Lower lobe of right lung (tissue), 2 donors: ENCODE data around the gene NPFF. TPM values are rescaled to one million over a fixed set of nuclear protein-coding genes. Genes with fewer than 3 reads are reported as not detected.

Source experiments
- ATAC-seq, 2 donors: fragments of 200-7000 bp; cut with Tn5 transposase; one replicate each; pipeline ENCODE4 v1.9.1; 2020 to 2022; ENCODE audit warnings: mild to moderate bottlenecking in 2 of 2, moderate library complexity in 2 of 2
- DNase-seq: peaks from one replicate; pipeline ENCODE4 v3.0.0-alpha.2; 2020
- H3K27ac ChIP-seq: fragments of 200-600 bp; one replicate; pipeline ENCODE4 v1.8.0; 2022
- H3K27me3 ChIP-seq: fragments of 200-600 bp; one replicate; pipeline ENCODE4 v1.8.0; 2022; ENCODE audit warnings: low read depth
- H3K36me3 ChIP-seq: fragments of 200-600 bp; one replicate; pipeline ENCODE4 v1.8.0; 2022; ENCODE audit warnings: mild to moderate bottlenecking
- H3K4me1 ChIP-seq: fragments of 200-600 bp; one replicate; pipeline ENCODE4 v1.8.0; 2022
- H3K4me3 ChIP-seq: fragments of 200-600 bp; one replicate; pipeline ENCODE4 v1.8.0; 2022; ENCODE audit warnings: mild to moderate bottlenecking
- H3K9me3 ChIP-seq: fragments of 200-600 bp; one replicate; pipeline ENCODE4 v1.8.0; 2022
- intact Hi-C: fragments of 100-400 bp; cut with DNase I; formaldehyde crosslinking; loops from one replicate; pipeline ENCODE4 v1.11.0; 2022
- total RNA-seq: library from RNA; stranded (reverse); fragmentation: NEBNext Ultra II Directional; extraction: Animal tissue kit (Norgen Biotek cat#: 25700); gene quantifications from one replicate; pipeline ENCODE4 v1.2.1, GENCODE V29; 2021
- TF ChIP-seq, protein P1 (sequence below): fragments of 200-600 bp; IDR thresholded peaks from one replicate; pipeline ENCODE4 v1.8.0; 2022; ENCODE audit warnings: antibody characterized with exemption, mild to moderate bottlenecking
- donor health status: DM: no; HTN: yes; CAD: no; lungs with severe emphysema.

NPFF gene
- total RNA-seq, 1 donor from 2014 or later: not detected

DNA sequence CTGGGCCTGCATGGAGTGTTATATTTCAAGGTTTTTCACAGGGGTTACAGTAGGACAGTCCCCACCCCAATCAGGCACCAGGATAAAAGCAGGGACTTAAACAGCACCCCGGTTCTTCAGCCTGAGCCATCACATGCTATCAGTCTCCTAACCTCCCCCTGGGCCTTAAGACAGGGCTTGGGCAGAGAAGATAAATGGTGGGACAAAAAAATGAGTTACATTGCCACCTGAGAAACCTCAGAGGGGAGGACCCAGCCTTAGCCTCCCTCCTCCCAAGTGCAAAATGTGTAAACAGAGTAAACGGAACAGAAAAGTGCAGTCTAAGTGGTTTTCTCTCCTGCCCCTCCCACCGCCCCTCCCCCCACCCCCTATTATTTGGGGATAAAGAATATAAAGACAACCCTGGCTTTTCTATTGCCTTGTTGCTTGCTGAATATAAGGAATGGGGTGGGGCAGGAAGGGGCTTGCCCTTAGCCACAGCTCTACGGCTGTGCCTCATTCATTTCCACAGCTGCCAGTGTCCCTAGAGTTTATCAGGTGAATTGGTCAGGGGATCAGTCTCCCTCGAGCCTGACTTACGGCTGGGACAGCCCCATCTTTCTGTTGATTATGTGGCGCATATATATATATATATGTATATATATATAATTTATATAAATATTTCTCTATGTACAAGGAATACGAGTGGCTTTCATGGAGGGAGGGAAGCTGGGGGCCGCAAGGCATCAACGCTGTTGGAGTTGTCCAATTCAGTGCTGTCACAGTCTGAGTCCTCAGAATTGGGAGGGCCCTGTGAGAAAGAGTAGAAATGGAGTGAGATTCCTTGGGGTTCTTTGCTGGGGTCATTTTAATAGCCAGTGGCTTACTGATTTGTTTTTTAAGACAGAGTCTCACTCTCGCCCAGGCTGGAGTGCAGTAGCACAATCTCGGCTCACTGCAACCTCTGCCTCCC is 26.5 kb downstream of the NPFF start:
- ATAC-seq (no peak), DNase-seq (no peak)
- intact Hi-C loops: no loop called here
- H3K36me3 ChIP-seq: peaks cover 98% of the 10 kb centered on the region
- TF ChIP-seq, protein P1, sequence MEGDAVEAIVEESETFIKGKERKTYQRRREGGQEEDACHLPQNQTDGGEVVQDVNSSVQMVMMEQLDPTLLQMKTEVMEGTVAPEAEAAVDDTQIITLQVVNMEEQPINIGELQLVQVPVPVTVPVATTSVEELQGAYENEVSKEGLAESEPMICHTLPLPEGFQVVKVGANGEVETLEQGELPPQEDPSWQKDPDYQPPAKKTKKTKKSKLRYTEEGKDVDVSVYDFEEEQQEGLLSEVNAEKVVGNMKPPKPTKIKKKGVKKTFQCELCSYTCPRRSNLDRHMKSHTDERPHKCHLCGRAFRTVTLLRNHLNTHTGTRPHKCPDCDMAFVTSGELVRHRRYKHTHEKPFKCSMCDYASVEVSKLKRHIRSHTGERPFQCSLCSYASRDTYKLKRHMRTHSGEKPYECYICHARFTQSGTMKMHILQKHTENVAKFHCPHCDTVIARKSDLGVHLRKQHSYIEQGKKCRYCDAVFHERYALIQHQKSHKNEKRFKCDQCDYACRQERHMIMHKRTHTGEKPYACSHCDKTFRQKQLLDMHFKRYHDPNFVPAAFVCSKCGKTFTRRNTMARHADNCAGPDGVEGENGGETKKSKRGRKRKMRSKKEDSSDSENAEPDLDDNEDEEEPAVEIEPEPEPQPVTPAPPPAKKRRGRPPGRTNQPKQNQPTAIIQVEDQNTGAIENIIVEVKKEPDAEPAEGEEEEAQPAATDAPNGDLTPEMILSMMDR: no peak
- H3K9me3 ChIP-seq: no peaks in the 10 kb centered on the region
- peaks cover 11% of the 10 kb centered on the region for H3K4me1 ChIP-seq
- no peaks in the 10 kb centered on the region for H3K27me3 ChIP-seq
- H3K27ac ChIP-seq: no peak overlapping the region
- H3K4me3 ChIP-seq: no peak overlapping the region

DNA sequence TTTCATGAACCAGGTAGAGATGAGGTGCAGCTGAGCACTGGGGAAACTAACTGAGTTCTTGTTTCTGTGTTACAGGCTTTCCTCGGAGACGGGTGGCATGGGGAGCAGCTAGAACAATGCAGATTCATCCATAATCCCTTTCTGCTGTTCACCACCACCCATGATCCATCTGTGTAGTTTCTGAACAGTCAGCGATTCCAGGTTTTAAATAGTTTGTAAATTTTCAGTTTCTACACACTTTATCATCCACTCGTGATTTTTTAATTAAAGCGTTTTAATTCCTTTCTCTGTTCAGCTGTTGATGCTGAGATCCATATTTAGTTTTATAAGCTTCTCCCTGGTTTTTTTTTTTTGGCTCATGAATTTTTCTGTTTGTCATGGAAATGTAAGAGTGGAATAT is 28.0 kb downstream of the NPFF start:
- H3K27ac ChIP-seq: no peak overlapping the region
- peaks cover 99% of the 10 kb centered on the region for H3K36me3 ChIP-seq
- ATAC-seq (no peak), DNase-seq (no peak)
- no peak overlapping the region for H3K4me3 ChIP-seq
- TF ChIP-seq, protein P1: no peak
- H3K4me1 ChIP-seq: peaks cover 11% of the 10 kb centered on the region
- intact Hi-C loops: no loop called here
- no peaks in the 10 kb centered on the region for H3K9me3 ChIP-seq
- H3K27me3 ChIP-seq: no peaks in the 10 kb centered on the region

DNA sequence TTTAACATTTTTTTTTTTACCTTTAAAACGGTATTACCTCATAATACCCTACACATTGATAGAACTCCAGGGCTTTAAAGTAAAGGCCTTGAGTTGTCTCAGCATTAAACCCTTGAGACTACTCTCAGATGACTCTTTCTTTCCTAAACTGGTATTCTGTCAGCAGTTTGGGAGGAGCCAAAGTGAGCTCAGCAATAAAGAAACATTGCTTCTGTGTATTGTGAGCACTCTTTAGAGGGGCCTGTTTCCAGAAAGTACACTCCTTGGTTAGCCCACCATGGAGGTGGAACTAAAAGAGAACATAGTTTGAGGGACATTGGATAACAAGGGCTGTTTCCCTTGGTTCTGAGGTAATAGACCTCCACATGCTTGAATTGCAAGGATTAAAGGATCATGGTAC is 28.4 kb downstream of the NPFF start:
- TF ChIP-seq, protein P1: no peak
- H3K4me3 ChIP-seq: no peak overlapping the region
- peaks cover 100% of the 10 kb centered on the region for H3K36me3 ChIP-seq
- H3K4me1 ChIP-seq: peaks cover 16% of the 10 kb centered on the region
- no peak for ATAC-seq
- H3K27me3 ChIP-seq: no peaks in the 10 kb centered on the region
- intact Hi-C loops: no loop called here
- H3K9me3 ChIP-seq: no peaks in the 10 kb centered on the region
- DNase-seq: no peak
- H3K27ac ChIP-seq: no peak overlapping the region

DNA sequence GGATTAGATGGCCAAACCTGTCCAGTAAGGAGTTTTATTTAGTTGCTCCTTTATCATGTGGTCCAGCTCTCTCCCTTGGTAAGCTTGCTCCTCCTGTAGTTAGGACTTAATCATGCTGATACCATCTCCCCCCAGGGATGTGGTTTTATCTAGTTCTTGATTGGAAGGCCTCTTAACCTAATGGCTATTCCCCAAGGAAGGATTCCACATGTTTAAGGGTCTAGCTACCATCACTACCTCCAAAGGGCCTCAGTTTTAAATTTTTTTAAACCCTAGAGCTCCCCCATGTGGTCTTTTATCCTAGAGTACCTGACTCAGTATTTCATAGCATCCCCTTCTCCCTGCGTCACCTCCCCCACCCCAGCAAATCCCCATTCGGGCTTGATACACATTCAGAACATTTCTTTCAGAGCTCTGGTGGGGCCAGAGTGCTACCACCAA is 30.5 kb downstream of the NPFF start:
- TF ChIP-seq, protein P1: peak; percentile 20
- no peak overlapping the region for H3K4me3 ChIP-seq
- no peak overlapping the region for H3K27ac ChIP-seq
- H3K27me3 ChIP-seq: no peaks in the 10 kb centered on the region
- peaks cover 33% of the 10 kb centered on the region for H3K4me1 ChIP-seq
- intact Hi-C loops: no loop called here
- DNase-seq (no peak), ATAC-seq (no peak)
- H3K36me3 ChIP-seq: peaks cover 100% of the 10 kb centered on the region
- no peaks in the 10 kb centered on the region for H3K9me3 ChIP-seq

DNA sequence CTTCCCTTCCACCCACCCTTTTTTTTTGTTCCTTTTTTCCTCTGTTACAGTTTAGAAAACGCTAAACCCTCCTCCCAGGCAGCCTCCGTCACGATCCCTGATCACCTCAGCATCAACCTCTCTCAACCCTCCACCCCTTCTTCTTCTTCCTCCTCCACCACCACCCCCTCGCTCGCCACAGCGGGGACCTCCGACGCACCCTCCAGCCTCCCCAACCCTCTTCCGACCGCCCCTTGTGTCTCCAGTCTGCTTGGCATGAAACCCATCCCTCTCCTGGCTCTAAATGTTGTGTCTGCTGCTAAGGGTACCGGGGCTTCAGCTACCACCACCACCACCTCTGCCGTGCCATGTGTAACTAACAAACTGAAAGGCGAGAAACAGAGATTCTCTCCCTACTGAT is 32.5 kb downstream of the NPFF start:
- intact Hi-C loops: no loop called here
- ATAC-seq (no peak), DNase-seq (no peak)
- H3K9me3 ChIP-seq: no peaks in the 10 kb centered on the region
- no peaks in the 10 kb centered on the region for H3K27me3 ChIP-seq
- TF ChIP-seq, protein P1: no peak
- peaks cover 100% of the 10 kb centered on the region for H3K36me3 ChIP-seq
- H3K4me3 ChIP-seq: no peak overlapping the region
- peaks cover 28% of the 10 kb centered on the region for H3K4me1 ChIP-seq
- H3K27ac ChIP-seq: no peak overlapping the region
